Esophagus squamous epithelium (tissue), 5 donors: ENCODE data around the gene PPP1R7. TPM values are rescaled to one million over a fixed set of nuclear protein-coding genes. Genes with fewer than 3 reads are reported as not detected.
A peak's percentile ranks its signal among the peaks of the same experiment; 100 is the strongest.

Experiments
- DNase-seq: peaks from one replicate; lab custom pipeline; 2025; lab: John Stamatoyannopoulos, UW
- H3K27ac ChIP-seq, 4 donors: fragments of 200-600 bp; sonication (generic); one replicate each; pipeline ENCODE4 v1.5.1; 2016 to 2019; ENCODE audit warnings: mild to moderate bottlenecking in 1 of 4
- H3K27me3 ChIP-seq, 4 donors: fragments of 200-600 bp; sonication (generic); 1 replicate in 3 of 4; 2 replicates in 1 of 4; pipeline versions ENCODE4 v1.5.1 to v1.6.0; 2017 to 2021; ENCODE audit warnings: antibody characterized with exemption in 1 of 4
- H3K36me3 ChIP-seq, 3 donors: fragments of 200-600 bp; sonication (generic); one replicate each; pipeline ENCODE4 v1.5.1; 2016 to 2019
- H3K4me1 ChIP-seq, 3 donors: fragments of 200-600 bp; sonication (generic); one replicate each; pipeline ENCODE4 v1.5.1; 2017 to 2019
- H3K4me3 ChIP-seq, 4 donors: fragments of 200-600 bp; sonication (generic); 1 replicate in 3 of 4; 2 replicates in 1 of 4; pipeline ENCODE4 v1.5.1; 2016 to 2019; ENCODE audit warnings: mild to moderate bottlenecking in 2 of 4, moderate library complexity in 1 of 4
- H3K9me3 ChIP-seq, 3 donors: fragments of 200-600 bp; sonication (generic); one replicate each; pipeline ENCODE4 v1.5.1; 2016 to 2019
- CTCF ChIP-seq, 6 experiments: fragments of 450-650 bp in 4 of 6; fragments of 200-600 bp in 2 of 6; sonication (generic) in 2 of 6; IDR thresholded peaks; one replicate each; pipeline ENCODE4 v1.5.1; 2016 to 2019; ENCODE audit warnings: antibody characterized with exemption in 6 of 6, mild to moderate bottlenecking in 4 of 6, moderate library complexity in 4 of 6
- POLR2A ChIP-seq, 4 donors: fragments of 450-650 bp; IDR thresholded peaks; one replicate each; pipeline ENCODE4 v1.6.1; 2017; ENCODE audit warnings: antibody characterized with exemption in 4 of 4, mild to moderate bottlenecking in 4 of 4, moderate library complexity in 3 of 4
- WGBS, 2 donors: methylation state at CpG; one replicate each; pipeline ENCODE4 v1.1.5; 2018; 5-methylcytosine and 5-hydroxymethylcytosine counted together
- intact Hi-C: fragments of 100-400 bp; cut with DNase I; formaldehyde crosslinking; loops from one replicate; pipeline ENCODE4 v1.15.0; 2022
- total RNA-seq, 4 donors: library from RNA; depleted of rRNA; stranded (reverse); fragments of >200 nt; gene quantifications; one replicate each; pipeline ENCODE4 v1.1.0, GENCODE V29; 2016
- donor health status: DM: yes; HTN: yes; CAD: no.

PPP1R7 gene
- total RNA-seq, 4 donors from 2014 or later = 53.5 to 108 (median 63.3) TPM

GRCh38 chr2:241187918-241188234 lies 37.6 kb downstream of the PPP1R7 start:
- Histone ChIP-seq H3K27ac (no peak overlapping the region), H3K9me3 (no peaks in the 10 kb centered on the region), H3K27me3 (peaks cover 0 to 22% (median 0%) of the 10 kb centered on the region in 4 donors), H3K4me1 (peaks cover 0 to 9% (median 8%) of the 10 kb centered on the region in 3 donors), H3K4me3 (no peak overlapping the region), H3K36me3 (peaks cover 0 to 13% (median 6%) of the 10 kb centered on the region in 3 donors)
- intact Hi-C loops = no loop called here
- TF ChIP-seq CTCF (IDR thresholded peaks at IDR 0.05) (no peak), POLR2A (IDR thresholded peaks at IDR 0.05) (no peak)
- 53 to 78% methylated on average over 3 to 4 of the region's 4 CpGs for WGBS, 2 donors
- no peak for DNase-seq

GRCh38 chr2:241188361-241189092 lies 38.3 kb downstream of the PPP1R7 start, which contains the start of gene ANO7:
TSS of gene ANO7 (plus strand) at chr2:241188677. CDS start at chr2:241190064, 1,387 bp downstream.
- 40 to 52% methylated on average over 1 to 7 of the region's 21 CpGs for whole genome bisulfite sequencing, 2 donors
- intact Hi-C loops = no loop called here

GRCh38 chr2:241189093-241189855 lies 39.0 kb downstream of the PPP1R7 start:
- H3K36me3 ChIP-seq = no peaks in the 10 kb centered on the region
- intact Hi-C loops = no loop called here
- peaks cover 0 to 9% (median 8%) of the 10 kb centered on the region in 3 donors for H3K4me1 ChIP-seq
- TF ChIP-seq CTCF (IDR thresholded peaks at IDR 0.05) (no peak), POLR2A (IDR thresholded peaks at IDR 0.05) (no peak)
- no peaks in the 10 kb centered on the region for H3K9me3 ChIP-seq
- no peak for DNase-seq
- peaks cover 0 to 22% (median 0%) of the 10 kb centered on the region in 4 donors for H3K27me3 ChIP-seq
- no peak overlapping the region for H3K4me3 ChIP-seq
- no peak overlapping the region for H3K27ac ChIP-seq
- WGBS, 2 donors = 86 to 100% methylated on average over 1 to 11 of the region's 32 CpGs

More at GRCh38 chr2:241188361-241189092, 38.3 kb downstream of the PPP1R7 start, which contains the start of gene ANO7:
- no peak for TF ChIP-seq POLR2A (IDR thresholded peaks at IDR 0.05)
- no peak for TF ChIP-seq CTCF (IDR thresholded peaks at IDR 0.05)
- peak within 1 kb of the TSS in 1 of 4 donors; percentile 13 for H3K4me3 ChIP-seq
- peaks cover 0 to 22% (median 0%) of the 10 kb centered on the region in 4 donors for H3K27me3 ChIP-seq
- H3K36me3 ChIP-seq = peaks cover 0 to 7% (median 0%) of the 10 kb centered on the region in 3 donors
- H3K27ac ChIP-seq = no peak within 1 kb of the TSS
- no peaks in the 10 kb centered on the region for H3K9me3 ChIP-seq
- H3K4me1 ChIP-seq = peaks cover 0 to 9% (median 8%) of the 10 kb centered on the region in 3 donors
- no peak for DNase-seq

- Histone ChIP-seq H3K4me1 (peaks cover 0 to 9% (median 8%) of the 10 kb centered on the region in 3 donors), H3K36me3 (no peaks in the 10 kb centered on the region), H3K9me3 (no peaks in the 10 kb centered on the region), H3K27ac (no peak overlapping the region), H3K27me3 (peaks cover 0 to 22% (median 0%) of the 10 kb centered on the region in 4 donors), H3K4me3 (no peak overlapping the region)
- TF ChIP-seq POLR2A (IDR thresholded peaks at IDR 0.05) (no peak), CTCF (IDR thresholded peaks at IDR 0.05) (no peak)
- no peak for DNase-seq
- intact Hi-C loops = no loop called here
- WGBS, 2 donors = no CpG with 5 or more reads among the region's 15 CpGs
Measured at GRCh38 chr2:241189856-241190201, 39.6 kb downstream of the PPP1R7 start.
